HEK293 (cell line): ENCODE measurements around the gene ENKD1.

Source experiments
- CTCF ChIP-seq: fragments of 450-650 bp; formaldehyde crosslinking; IDR thresholded peaks from 2 replicates; pipeline ENCODE4 v1.5.1; 2016; ENCODE audit warnings: missing biosample characterization, missing genetic modification characterization
- TCF7L2 ChIP-seq: IDR thresholded peaks from 2 replicates; pipeline ENCODE4 v1.6.1; 2011; ENCODE audit warnings: low read depth, mild to moderate bottlenecking, inconsistent platforms, low read length, moderate library complexity, borderline replicate concordance
- YY1 ChIP-seq: fragments of 450-650 bp; formaldehyde crosslinking; IDR thresholded peaks from 2 replicates; pipeline ENCODE4 v1.5.1; 2018; ENCODE audit warnings: missing biosample characterization, missing genetic modification characterization
- ZBTB49 ChIP-seq: fragments of 450-650 bp; formaldehyde crosslinking; IDR thresholded peaks from 2 replicates; pipeline ENCODE4 v1.5.1; 2016; ENCODE audit warnings: missing biosample characterization, missing genetic modification characterization, low read depth
- ZBTB8A ChIP-seq: fragments of 450-650 bp; formaldehyde crosslinking; IDR thresholded peaks from 2 replicates; pipeline ENCODE4 v1.5.1; 2016; ENCODE audit warnings: missing biosample characterization, missing genetic modification characterization
- ZNF140 ChIP-seq: fragments of 450-650 bp; formaldehyde crosslinking; IDR thresholded peaks from 2 replicates; pipeline ENCODE4 v1.5.1; 2016; ENCODE audit warnings: missing biosample characterization, missing genetic modification characterization
- ZNF274 ChIP-seq, 2 experiments: fragments of 200-500 bp in 1 of 2; fragments of 450-650 bp in 1 of 2; sonication (Bioruptor generic) in 1 of 2; formaldehyde crosslinking in 1 of 2; IDR thresholded peaks; 2 replicates each; pipeline versions ENCODE4 v1.5.1 to v1.6.1; 2014 to 2016; ENCODE audit warnings: borderline replicate concordance in 1 of 2, inconsistent platforms in 1 of 2, low read length in 1 of 2, missing biosample characterization in 1 of 2, missing genetic modification characterization in 1 of 2

- TF ChIP-seq CTCF (tag by site-specific recombination) (no peak), ZBTB8A (tag by site-specific recombination) (no peak), YY1 (tag by site-specific recombination) (no peak), ZNF140 (no peak), ZNF274 (IDR thresholded peaks at IDR 0.05; ENCODE audit: low read length) (no peak), ZNF274 (tag by site-specific recombination; IDR thresholded peaks at IDR 0.05; ENCODE audit: borderline replicate concordance) (no peak), TCF7L2 (no peak), ZBTB49 (no peak)
Observed at GRCh38 chr16:67672306-67672705, 5.8 kb upstream of the ENKD1 start.
